Esophagus squamous epithelium (tissue), 4 donors: ENCODE measurements around the gene POC1A.

Experiments used
- CTCF ChIP-seq, 6 experiments: fragments of 450-650 bp in 4 of 6; fragments of 200-600 bp in 2 of 6; sonication (generic) in 2 of 6; IDR thresholded peaks; one replicate each; pipeline ENCODE4 v1.5.1; 2016 to 2019; ENCODE audit warnings: antibody characterized with exemption in 6 of 6, mild to moderate bottlenecking in 4 of 6, moderate library complexity in 4 of 6
- POLR2A ChIP-seq, 4 donors: fragments of 450-650 bp; IDR thresholded peaks; one replicate each; pipeline ENCODE4 v1.6.1; 2017; ENCODE audit warnings: antibody characterized with exemption in 4 of 4, mild to moderate bottlenecking in 4 of 4, moderate library complexity in 3 of 4

GRCh38 chr3:52202384-52203077 lies 48.3 kb upstream of the POC1A start:
- TF ChIP-seq POLR2A (IDR thresholded peaks at IDR 0.05) (no peak), CTCF (IDR thresholded peaks at IDR 0.05) (no peak)
